ENCODE results near the gene TNS4.

Gene TNS4

GRCh38 chr17:40536295-40537171 is 35.1 kb upstream of the TNS4 start:
- H2AFZ ChIP-seq (ENCODE audit: low read depth): no peak overlapping the region
- H3K27me3 ChIP-seq (ENCODE audit: insufficient read depth, low read depth): no peaks in the 10 kb centered on the region; the same call in 1 of the 2 replicates
- TF ChIP-seq CTCF (conservative IDR thresholded peaks at IDR 0.05; ENCODE audit: low read depth, low read length): no peak
- H3K4me3 ChIP-seq (IDR thresholded peaks at IDR 0.05; ENCODE audit: insufficient read depth, low read depth, low read length): no peak overlapping the region
- H3K79me2 ChIP-seq (ENCODE audit: insufficient read depth, low read depth): no peaks in the 10 kb centered on the region
- no peaks in the 10 kb centered on the region for H3K36me3 ChIP-seq (ENCODE audit: insufficient read depth)
- H3K27ac ChIP-seq: no peak overlapping the region
- H3K9ac ChIP-seq: no peak overlapping the region
- no peaks in the 10 kb centered on the region for H4K20me1 ChIP-seq (ENCODE audit: insufficient read depth)
- H3K4me2 ChIP-seq: no peak overlapping the region
- peaks cover 35% of the 10 kb centered on the region for H3K4me1 ChIP-seq (ENCODE audit: low read depth, poor library complexity, severe bottlenecking)

GRCh38 chr17:40535924-40536294 is 34.5 kb upstream of the TNS4 start:
- H3K79me2 ChIP-seq (ENCODE audit: insufficient read depth, low read depth): no peaks in the 10 kb centered on the region
- H3K4me1 ChIP-seq (ENCODE audit: low read depth, poor library complexity, severe bottlenecking): peaks cover 35% of the 10 kb centered on the region
- no peaks in the 10 kb centered on the region for H3K36me3 ChIP-seq (ENCODE audit: insufficient read depth)
- no peak overlapping the region for H3K4me3 ChIP-seq (IDR thresholded peaks at IDR 0.05; ENCODE audit: insufficient read depth, low read depth, low read length)
- H3K27ac ChIP-seq: no peak overlapping the region
- TF ChIP-seq CTCF (conservative IDR thresholded peaks at IDR 0.05; ENCODE audit: low read depth, low read length): no peak
- no peak overlapping the region for H3K4me2 ChIP-seq
- H4K20me1 ChIP-seq (ENCODE audit: insufficient read depth): no peaks in the 10 kb centered on the region
- no peak overlapping the region for H3K9ac ChIP-seq
- no peaks in the 10 kb centered on the region; the same call in 1 of the 2 replicates for H3K27me3 ChIP-seq (ENCODE audit: insufficient read depth, low read depth)
- H2AFZ ChIP-seq (ENCODE audit: low read depth): no peak overlapping the region

- Histone ChIP-seq H3K79me2 (ENCODE audit: insufficient read depth, low read depth) (no peaks in the 10 kb centered on the region), H2AFZ (ENCODE audit: low read depth) (no peak overlapping the region), H3K4me3 (IDR thresholded peaks at IDR 0.05; ENCODE audit: insufficient read depth, low read depth, low read length) (no peak overlapping the region), H3K27ac (no peak overlapping the region), H4K20me1 (ENCODE audit: insufficient read depth) (no peaks in the 10 kb centered on the region), H3K4me1 (ENCODE audit: low read depth, poor library complexity, severe bottlenecking) (peaks cover 38% of the 10 kb centered on the region), H3K27me3 (ENCODE audit: insufficient read depth, low read depth) (no peaks in the 10 kb centered on the region; the same call in 1 of the 2 replicates), H3K36me3 (ENCODE audit: insufficient read depth) (no peaks in the 10 kb centered on the region), H3K9ac (no peak overlapping the region), H3K4me2 (no peak overlapping the region)
- no peak for TF ChIP-seq CTCF (conservative IDR thresholded peaks at IDR 0.05; ENCODE audit: low read depth, low read length)
These were observed 34.0 kb upstream of the TNS4 start for GRCh38 chr17:40535438-40535837.

- no peak overlapping the region for H3K4me2 ChIP-seq
- no peak overlapping the region for H2AFZ ChIP-seq (ENCODE audit: low read depth)
- no peak overlapping the region for H3K27ac ChIP-seq
- H3K4me3 ChIP-seq (IDR thresholded peaks at IDR 0.05; ENCODE audit: insufficient read depth, low read depth, low read length): no peak overlapping the region
- TF ChIP-seq CTCF (conservative IDR thresholded peaks at IDR 0.05; ENCODE audit: low read depth, low read length): no peak
- H3K79me2 ChIP-seq (ENCODE audit: insufficient read depth, low read depth): no peaks in the 10 kb centered on the region
- no peaks in the 10 kb centered on the region for H4K20me1 ChIP-seq (ENCODE audit: insufficient read depth)
- H3K36me3 ChIP-seq (ENCODE audit: insufficient read depth): no peaks in the 10 kb centered on the region
- no peak overlapping the region for H3K9ac ChIP-seq
- H3K4me1 ChIP-seq (ENCODE audit: low read depth, poor library complexity, severe bottlenecking): peaks cover 46% of the 10 kb centered on the region
- H3K27me3 ChIP-seq (ENCODE audit: insufficient read depth, low read depth): no peaks in the 10 kb centered on the region; the same call in 1 of the 2 replicates
These were observed 33.2 kb upstream of the TNS4 start for GRCh38 chr17:40534371-40535189.
